HL-60/S4 treated with phorbol 12-myristate 13-acetate at 8.2 ng/mL for 4 days and 3 days (cell line): ENCODE measurements around the gene NFIA.

Experiments used
- in situ Hi-C: fragments of 300-500 bp; cut with MboI; formaldehyde crosslinking; loops from 2 replicates; pipeline ENCODE4 v1.15.0; 2022; ENCODE audit warnings: low sequenced_read_pairs

Gene NFIA

DNA sequence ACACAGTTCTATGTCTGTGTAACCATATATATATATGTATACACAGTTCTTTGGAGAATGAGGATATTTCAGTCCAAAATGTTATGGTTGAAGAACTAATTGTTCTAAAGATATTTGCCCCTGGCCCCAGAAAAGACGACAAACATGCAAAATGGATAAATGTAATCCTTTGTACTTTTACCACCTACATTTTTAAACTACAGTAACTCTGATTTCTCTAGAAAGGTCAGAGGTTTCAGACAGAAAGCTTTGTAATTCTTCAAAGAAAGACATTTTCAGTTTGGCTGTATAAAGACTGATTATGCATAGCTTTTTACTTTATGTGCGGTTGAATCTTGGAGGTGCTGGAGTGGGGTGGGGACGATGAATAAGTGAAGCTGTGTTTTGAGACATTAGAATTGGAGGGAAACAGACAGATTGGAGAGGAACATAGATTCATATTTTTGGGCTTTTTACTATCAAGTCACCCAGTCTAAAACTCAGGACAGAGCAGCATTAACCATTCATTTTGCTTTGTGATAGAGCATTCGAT is 16.6 kb downstream of the NFIA start:
- in situ Hi-C loops, result no loop called here

DNA sequence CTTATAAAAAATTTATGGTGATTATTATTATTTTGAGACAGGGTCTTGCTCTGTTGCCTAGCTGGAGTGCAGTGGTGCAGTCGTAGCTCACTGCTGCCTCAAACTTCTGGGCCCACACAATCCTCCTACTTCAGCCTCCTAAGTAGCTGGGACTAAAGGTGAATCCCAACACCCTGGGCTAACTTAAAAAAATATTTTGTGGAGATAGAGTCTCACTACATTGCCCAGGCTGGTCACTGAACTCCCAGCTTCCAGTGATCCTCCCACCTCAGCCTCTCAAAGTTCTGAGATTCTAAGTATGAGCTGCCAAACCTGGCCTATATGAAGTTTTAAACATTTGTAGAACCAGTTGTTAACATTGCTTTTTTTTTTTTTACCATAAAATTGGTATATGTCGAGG is 18.2 kb downstream of the NFIA start:
- in situ Hi-C loops, result no loop called here

DNA sequence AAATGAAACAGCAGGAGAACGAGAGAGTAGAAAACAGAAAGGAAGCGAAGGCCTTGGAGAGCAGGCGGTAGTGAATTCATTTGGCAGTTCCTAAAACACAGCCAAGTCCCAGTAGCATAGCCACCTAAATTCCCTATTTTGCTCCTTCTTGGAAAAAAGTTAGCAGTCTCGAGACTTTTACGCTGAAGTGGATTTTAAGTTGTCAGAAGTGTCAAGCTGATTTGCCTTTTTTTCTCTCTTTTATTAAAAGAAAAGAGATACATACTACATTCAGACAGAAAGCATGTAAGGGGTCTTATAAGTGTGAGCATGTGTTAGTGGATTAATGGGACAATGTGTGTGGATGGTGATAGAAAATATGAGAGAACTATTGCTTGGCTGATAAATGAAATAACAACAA is 19.2 kb downstream of the NFIA start:
- in situ Hi-C loops, result no loop called here

DNA sequence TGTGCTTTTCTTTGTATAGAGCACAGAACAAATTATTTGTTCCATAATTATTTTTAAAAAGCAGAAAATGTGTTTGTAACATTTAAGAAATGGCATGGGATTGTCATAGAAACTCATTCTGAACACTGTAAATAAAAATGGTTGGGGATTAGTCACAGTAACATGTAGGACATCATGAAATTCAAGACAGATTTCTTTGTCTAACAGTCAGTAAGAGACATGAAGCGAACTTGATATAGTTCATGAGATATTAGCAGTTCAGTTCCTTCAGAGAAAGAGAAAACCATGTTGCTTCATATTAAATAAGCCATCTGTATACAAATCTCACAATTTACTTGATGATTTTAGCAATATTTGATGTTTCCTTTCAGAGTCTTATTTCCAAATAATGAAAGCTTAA is 19.7 kb downstream of the NFIA start:
- in situ Hi-C loops, result no loop called here

DNA sequence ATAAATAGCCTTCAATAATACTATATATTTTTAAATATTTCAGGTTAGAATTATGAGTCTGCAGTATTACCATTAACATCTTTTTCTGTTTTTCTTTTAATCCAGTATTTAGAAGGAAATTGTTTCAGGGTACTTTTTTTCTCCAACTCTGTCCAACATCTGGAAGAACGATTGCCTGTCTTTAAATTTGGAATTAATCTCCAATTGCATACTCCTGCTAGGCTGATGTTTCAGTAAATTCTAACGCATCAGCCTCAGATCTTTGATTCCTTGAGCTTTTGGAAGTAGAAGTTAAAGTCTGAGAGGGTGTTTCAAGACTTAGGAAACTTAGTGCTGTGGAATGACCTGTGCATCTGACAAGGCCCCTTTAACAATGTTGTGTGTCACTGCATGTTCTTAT is 20.3 kb downstream of the NFIA start:
- in situ Hi-C loops, result no loop called here

DNA sequence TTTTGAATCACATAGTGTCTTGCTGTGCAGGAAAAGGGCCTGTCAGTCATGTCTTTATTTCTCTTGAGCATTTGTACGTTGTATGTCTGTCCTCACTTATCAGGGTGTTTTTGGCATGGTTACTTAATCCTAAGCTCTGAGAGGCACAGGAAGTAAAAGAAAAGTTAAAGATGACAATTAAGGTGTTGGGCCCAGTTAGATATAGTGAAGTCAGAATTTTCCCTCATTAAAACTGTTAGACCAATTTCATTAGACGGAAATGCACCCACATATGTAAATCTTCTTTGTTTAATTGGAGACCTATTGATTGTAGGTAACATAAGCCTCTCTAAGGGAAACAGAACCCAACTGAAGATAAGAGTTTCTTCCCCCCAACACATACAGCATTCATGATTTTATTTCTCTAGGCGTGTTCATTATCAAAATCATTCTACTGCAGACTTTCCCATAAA is 21.9 kb downstream of the NFIA start:
- in situ Hi-C loops, result no loop called here

DNA sequence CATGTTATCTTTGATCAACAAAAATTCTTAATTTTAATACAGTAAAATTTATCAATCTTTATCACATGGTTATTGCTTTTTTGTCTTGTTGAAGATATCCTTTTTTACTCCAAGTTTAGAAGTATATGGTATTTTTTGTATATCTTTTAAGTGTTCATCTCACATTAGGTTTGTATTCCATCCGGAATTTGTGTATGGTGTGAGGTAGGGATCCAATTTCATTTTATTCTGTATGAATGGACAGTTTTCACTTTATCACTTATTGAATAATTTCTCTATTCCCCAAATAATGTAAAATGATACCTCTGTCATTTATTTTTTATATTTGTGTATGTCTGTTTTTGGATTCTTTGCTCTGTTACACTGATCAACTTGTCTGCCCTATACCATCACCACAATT is 25.3 kb downstream of the NFIA start:
- in situ Hi-C loops, result no loop called here

DNA sequence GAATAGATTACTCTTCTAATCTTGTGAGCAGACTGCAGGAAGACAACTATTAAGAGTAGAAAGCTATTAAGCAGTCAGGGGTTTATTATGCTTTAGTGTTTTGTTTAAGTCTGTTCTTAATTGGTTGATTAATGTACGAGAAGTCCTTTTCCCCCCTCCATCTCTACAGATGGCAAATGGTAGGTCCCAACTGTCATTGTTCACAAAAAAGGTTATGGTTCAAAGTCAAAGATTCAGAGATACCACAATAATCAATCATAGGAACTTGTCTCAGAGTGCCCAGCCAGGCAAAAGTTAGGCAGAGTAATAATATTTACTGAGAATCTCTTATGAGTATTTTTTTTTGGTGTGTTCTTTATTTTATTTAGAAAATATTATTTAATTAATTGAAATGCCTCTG is 26.8 kb downstream of the NFIA start:
- in situ Hi-C loops, result no loop called here

DNA sequence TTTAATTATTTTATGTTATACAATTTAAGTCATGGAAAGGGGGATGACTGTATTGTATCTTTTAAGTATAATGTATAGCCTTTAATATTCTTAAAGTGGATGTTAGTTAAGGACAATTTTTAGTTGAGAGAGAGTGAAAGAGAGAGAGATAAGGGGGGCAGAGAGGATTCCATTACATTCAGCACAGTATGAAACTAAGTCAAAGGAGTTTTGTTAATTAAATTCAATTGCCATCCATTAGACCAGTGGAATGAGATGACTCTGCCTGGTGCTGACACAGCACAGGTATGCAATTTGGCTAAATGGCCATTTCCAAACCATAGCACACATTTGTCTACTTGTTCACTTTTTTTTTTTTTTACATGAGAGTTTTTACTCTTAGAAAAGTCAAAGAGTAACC is 27.5 kb downstream of the NFIA start:
- in situ Hi-C loops, result no loop called here

DNA sequence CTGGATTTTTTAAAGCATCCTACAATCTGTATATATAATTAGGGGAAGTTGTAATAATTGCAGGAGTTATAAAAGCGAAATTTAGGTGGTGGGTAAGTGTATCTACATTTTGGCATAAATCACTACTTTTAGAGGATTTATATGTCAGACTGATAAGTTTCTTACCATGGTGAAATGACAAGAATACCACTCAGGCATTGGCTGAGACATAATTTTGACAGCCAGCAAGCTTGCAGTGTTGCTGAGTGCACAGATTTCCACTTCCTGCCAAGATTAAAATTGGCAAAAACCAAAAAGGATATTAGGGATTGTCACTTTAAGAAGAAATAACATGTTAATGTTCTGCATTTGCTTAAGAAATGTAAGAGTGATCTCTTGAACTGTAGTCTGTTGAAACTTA is 28.2 kb downstream of the NFIA start:
- in situ Hi-C loops, result no loop called here

DNA sequence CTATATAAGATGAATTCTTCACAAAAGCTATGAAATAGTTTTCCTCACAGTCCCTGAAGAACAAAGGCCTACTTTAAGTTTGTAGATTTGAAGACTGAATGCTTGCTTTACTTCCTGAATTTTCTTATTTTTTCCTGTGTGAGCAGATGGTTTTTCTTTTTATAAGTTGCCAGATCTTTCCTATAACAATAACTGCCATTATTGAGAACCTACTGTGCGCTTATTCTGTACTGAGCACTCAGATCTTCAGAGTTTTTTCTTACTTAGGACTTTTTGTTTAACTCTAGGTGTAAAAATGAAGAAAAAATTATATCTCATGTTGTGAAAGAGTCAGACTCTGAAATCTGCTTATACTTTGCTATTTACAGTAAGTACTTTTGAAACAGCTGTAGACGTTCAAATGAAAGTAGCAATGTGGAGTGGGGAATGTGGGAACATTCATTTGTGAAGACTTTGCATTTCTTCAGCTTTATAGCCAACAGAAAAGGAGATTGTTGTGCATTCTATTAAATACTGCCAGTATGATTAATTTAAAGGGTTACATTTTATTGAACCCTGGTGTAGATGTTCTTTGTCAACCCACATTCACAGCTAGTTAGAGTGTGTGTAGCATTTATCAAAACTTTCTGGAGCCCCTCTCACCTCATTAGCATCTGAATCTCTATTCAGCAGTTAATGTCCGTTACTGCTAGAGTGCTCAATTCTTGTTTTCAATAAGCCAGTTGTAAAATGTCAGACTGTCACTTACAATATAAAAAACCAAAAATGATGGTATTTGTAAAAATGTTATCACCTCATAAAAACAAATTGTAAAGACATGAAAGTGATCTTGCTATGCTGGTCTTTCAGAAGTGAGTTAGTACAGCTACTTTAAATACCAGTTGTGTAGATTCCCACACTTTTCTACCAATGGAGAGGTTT is 29.0 kb downstream of the NFIA start:
- in situ Hi-C loops, result no loop called here

DNA sequence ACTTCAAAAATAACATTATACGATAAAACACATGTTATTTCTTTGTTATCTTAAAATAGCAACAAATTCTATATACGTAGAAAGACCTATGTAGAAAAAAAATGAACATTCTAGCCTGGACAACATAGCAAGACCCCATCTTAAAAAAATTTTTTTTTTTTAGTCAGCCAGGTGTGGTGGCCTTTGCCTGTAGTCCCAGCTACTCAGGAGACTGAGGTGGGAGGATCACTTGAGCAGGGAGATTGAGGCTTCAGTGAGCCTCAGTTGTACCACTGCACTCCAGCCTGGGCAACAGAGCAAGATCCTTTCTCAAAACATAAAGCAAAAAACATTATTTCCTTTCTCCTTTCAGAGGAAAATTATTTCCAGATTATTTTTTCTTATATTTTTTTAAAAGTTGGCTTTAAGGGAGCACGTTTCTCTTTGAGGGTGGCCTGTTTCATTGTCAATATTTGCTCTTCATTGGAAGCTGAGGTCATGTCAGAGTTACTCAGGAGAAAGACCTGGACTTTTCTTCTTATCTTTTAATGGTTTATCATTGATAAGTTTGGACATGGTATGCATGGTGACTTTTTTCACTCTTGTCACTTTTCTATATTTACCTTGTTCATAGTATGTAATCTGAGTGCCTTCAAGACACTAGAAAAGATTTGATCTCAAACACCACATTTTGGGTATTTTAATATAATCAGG is 32.0 kb downstream of the NFIA start:
- in situ Hi-C loops, result no loop called here

DNA sequence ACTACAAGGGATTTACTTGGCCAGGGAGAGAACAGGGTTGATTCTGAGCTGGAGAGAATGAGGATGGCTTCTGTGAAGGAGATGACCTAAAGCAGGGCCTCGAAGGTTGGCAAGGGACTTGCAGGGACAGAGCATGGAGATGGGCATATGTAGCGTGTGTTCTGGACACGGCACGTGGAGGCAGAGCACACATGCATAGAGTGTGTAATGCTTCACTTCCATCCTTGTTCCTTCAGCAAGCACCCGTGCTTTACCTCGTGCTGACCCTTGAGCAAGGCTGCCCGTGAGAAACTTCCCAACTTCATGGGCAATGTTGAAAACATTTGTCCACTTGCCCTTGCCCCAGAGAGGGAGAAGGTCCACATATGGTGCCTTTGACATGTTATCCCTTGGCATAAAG is 33.1 kb downstream of the NFIA start:
- in situ Hi-C loops, result no loop called here

DNA sequence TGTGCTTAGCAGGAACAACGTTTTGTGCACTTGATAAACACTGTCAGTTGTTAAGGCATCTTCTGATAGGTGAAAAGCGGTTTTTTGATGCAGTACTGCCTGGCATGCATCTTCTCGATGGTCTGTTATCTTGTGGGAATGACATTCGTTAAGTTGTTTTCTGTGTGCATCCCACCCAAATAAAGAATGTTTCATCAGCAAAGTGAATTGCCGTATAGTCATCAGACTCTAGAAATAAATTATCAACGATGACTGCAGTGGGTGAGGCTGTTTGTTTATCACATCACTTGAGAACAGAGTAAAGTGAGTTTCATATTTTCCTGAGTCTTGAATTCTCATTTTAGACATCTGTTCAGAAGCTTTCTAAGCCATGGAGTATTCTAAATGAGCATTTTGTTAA is 34.1 kb downstream of the NFIA start:
- in situ Hi-C loops, result no loop called here

DNA sequence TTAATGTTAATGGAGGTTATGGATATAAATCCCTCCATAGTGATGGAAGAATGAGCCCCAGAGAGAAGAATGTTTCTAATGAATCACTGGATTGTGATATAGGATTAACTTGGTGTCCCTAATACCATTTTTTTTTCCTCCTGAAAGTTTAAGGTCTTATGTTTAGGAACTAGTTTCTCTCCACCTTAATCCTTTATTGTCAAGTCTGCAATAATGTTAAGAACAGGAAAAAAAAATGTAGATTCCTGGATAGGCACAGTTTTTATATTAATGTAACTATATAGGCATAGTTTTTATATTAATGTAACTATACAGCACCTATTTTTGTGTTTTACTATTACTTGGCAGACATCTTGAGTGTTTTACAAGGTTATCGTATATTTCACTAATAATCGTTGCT is 34.9 kb downstream of the NFIA start:
- in situ Hi-C loops, result no loop called here

DNA sequence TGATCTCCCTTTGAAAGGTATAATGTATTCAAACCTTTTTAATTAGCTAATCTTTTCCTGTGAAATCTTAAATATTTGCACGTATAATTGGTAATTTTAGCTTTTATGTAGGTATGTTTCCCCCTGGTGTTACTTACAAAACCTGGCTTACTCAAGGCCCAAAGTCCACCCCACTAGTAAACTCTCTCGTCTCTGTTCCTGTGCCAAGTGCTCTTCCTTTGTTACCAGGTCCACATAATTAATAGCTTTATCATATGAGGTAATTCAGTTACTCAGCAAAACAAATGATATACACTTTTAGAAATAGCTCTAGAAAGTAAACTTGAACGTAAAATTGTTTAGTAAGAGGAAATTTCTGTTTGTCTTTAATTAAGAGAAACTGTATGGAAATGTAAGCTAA is 36.7 kb downstream of the NFIA start:
- in situ Hi-C loops, result no loop called here

DNA sequence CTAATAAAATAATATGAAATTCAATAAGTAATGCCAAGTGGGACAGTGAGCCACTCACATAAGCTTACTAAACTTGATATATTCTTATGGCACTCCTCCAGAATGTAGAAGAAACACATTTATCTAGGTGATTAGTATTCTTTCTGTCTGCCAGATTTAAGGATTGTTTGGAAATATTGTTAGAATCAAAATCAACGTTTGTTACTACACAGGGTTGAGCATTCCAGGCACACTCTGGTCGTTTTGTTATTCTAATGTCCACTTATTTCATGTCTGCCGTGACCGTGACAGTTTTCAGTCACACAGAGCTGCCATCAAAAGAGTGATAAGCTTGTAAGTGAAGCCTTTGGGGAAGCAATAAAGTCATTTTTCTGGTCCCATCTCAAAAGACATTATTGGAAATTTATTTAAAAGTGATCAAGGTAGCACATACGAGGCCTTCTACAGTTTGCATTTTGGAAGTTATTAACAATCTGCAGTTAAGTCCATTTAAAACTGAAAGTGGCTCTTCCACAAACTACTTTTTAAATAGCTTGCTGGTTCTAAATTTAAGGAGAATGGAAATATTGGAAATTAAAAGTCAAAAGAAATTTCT is 38.0 kb downstream of the NFIA start:
- in situ Hi-C loops, result no loop called here

DNA sequence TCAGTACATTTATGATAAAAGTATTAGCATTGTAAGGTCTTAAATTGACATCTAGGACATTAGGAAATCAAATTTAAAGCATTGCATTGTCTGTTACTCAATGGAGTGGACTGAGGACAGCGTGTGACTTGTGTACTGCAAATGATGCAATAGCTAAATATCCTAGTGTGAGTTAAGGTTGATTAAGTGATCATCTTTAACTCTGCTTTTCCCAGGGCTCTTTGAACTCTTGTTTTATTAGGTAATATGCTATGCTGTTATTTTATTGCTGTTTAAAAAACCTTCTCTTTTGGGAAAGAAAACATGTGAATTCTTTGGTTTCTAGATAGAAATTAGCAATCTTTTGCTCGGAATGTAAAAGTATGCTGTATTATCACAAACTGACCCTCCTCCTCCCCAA is 38.6 kb downstream of the NFIA start:
- in situ Hi-C loops, result no loop called here

DNA sequence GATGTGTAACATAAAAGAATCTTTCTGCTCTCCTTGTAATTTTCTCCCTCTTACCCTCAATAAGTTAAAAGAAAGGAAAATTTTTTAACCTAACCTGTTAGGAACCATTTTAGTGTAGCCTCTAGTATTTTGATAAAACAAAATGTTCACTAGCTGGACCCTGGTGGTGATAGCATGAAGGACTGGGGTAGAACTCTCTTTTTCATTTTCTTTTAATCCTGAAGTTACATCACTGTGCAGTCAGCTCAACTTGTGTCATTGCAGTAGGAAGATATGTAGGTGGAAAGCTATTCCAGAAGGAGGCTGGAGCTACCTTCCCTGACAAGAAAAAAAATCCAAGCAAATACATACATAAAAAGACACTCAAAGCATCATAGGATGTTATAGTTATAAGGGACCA is 39.3 kb downstream of the NFIA start:
- in situ Hi-C loops, result no loop called here

DNA sequence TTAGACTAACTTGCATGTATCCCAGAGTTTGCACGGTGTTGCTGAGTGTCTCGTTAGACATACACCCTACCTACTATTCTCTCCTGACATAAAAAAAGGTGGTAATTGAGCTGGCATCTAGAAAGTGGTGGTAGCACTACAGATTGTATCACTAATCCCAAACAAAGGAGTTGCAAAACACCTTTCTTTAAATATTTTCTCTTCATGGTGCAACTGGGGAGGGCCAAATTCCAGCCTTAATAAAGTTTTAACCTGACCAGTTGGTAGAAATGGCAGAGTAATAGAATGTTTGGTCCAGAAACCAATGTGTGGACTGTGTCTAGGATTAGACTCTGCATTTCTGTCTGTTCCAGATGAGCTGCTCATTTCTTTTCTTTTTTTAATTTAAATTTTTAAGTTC is 40.0 kb downstream of the NFIA start:
- in situ Hi-C loops, result no loop called here

DNA sequence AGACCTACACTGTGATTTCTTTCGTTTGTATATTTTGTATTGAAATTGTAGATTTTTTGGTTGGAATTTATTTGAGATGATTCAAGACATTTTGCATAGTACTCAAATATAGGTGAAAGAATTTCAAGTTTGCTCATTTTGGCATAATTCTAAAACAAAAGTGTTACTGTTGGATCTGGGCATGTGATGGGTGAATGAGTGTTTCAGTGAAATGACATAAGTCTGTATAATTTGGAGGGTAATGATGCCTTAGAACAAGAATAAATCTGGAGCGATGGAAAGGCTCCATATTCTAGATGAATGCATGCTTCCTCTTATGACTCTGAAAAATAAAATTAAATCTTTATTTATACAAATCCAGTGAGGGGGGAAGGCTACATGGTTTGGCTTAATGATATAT is 41.0 kb downstream of the NFIA start:
- in situ Hi-C loops, result no loop called here

DNA sequence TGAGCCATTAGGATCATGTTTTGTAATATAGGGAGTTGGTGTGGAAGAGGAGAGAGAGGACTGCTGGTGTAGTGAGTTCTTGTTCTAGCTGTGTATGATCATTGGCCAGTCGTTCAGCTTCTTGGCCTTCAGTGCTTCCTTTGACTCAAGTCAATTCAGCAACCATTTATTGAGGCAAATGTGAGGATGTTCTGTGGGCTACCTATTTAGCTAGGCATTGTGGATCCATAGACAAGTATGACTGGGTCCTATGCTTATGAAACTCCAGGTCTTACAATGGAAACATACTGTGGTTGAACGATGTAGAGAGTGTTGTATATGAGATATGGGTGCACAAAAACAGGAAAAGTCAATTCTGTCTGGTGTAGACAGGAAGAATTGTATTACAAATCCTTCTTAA is 41.7 kb downstream of the NFIA start:
- in situ Hi-C loops, result no loop called here
